HG03378 (cell line): ENCODE measurements around the gene ITGB7.

ENCODE experiments used
- ATAC-seq: cut with Tn5 transposase; IDR thresholded peaks from one replicate; pipeline ENCODE4 v1.9.1; 2021; ENCODE audit warnings: mild to moderate bottlenecking, moderate library complexity; ENCODE audit not compliant: unreplicated experiment

ITGB7 gene

DNA sequence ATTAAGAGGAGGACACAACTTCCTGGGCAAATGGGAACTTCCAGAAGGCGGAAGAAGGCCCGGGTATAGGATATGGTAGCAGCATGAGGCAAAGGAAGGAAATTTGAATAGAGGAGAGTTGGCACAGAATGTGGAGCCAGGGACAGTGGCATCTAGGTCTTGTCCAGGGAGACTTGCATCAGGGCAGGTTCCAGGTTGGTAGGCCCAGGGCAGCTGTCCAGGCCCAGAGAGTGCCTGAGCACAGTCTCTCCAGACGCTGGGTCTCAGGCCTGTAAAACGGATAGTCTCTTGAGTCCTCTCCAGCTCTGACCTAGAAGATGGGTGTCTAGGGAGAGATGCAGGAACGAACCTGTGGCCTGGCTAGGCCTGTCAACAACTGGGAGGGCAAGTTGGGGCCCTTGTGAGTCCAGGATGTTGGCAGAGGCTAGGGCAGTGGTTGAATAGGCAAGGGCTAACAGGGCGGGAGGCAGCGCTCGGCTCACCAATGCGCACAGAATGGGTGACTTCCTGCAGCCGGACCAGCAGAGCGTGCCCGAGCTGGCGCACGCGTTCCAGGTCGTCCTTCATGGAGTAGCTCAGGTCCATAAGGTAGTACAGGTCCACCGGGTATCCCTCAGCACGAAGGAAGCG, 9.9 kb downstream of the ITGB7 start:
- ATAC-seq: no peak

DNA sequence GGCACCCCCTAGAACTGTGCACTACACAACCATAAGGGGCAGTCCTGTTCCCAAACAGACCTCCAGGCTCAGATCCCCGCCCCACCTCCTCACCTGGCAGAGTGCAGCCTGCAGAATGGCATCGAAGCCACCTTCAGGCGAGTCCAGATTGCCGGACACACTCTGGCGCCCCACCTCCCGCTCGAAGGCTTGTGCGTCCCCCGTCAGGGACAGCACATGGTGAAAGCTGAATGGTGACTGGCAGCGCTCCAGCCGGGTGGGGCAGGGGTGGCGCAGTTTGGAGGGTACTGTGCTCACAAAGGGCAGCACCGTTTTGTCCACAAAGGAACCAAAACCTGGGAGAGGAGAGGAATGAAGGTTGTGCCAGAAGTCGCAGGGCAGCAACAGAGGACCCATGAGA, 10.6 kb downstream of the ITGB7 start:
- no peak for ATAC-seq

DNA sequence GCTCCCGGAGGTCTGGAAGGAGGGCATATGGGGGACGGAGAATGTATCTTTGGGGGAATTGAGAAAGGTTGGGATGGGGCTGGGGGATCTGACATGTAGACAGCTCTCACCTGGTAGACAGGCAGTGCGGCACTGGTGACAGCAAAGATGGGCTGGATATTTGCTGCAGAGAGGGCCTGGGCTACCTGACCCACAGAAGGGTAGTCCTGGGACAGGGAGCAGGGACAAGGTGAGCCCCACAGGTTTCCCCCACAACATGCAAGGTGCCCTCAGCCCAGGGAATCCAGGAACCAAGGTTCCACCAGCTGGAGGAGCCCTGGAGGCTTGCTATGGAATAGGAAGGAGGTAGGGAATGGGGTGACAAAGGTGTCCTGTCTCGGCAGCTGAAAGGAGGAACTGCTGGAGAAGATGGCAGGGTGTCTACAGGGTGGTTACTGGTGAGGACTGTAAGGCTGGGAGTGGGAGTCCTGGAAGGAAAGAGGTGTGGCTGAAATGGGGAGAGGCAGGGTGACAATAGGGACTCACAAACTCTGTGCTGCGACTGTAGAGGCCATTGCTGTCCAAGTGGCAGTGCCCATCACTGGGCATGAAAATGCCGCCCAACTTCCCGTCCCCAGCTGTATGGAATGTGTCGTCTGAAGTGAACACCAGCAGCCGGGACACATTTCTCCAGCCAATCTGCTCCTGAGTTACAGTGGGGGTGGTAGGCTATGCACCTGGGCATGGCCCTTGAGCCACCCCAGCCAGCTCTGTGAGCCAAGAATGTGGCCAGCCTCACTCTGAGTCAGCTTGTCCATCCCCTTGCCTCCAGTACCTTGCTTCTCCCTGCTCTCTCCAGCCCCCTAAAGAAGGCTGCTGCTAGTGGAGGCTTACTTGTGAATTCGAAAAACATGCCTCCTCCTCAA, 11.3 kb downstream of the ITGB7 start:
- ATAC-seq: no peak

DNA sequence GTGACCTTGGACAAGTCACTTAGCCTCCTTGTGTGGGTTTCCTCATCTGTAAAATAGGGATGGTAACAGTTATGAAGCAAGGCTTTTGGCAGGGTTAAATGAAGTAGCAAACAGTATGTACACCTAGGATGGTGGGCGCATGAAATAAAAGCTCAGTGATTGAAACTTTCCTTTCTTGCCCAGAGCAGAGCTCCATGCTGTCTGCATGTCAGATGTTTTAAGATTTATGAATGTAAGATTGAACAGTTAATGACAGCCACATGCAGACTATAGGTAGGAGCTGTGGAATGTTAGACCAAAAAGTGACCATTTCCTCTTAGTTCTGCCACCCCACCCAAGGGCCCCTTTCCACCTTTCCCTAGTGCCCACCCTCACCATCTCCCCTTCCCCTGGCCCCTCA, 12.1 kb downstream of the ITGB7 start:
- ATAC-seq: no peak

DNA sequence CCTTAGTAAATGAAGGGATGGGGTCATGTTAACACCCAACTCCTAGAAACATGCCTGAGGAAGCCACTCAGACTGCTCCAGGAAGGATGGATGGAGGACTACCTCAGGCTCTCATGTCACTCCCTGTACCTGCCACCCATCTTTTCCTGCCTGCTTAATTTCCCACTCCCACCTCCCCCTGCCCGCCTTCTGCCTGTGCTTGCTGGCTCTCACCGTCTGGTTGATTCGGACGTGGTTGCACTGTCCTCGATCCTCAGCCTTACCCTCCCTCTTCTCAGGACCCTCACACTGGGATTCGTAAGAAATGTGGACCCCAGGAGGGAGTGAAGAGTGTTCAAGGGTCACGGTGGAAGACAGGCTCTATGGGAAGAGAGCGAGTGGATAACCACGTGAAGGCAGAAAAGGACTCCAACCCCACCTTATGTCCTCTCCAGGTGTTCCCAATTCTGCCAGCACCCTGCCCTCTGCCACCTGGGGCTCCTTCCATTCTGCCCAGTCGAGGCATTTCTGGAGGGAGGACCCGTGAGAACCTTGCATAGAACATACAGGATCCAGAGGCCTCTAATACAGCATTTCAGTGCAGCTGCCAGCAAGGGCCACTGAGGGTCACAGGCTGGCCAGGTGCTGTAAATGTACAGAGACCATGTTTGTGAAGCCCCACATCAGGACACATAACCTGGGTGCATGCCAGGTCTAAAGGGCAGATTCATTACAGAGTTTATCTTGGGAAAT, 12.9 kb downstream of the ITGB7 start:
- no peak for ATAC-seq

DNA sequence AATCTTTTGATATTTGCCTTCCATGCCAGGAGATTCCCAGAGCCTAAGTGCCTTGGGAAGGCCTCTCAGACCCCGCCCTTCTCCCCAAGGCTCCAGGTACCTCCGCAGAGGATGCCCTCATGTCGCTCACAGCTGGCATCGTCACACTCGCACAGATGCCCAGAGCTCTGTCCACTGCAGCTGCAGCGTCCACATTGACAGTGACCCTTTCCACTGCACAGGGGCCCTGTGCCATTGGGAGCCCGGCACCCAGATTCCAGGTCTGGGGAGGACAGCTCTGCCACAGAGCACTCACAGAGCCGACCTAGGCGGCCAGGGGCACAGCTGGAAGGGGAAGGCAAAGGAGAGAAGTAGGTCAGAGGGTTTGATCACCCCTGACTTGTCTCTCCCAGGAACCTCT, 14.0 kb downstream of the ITGB7 start:
- no peak for ATAC-seq

DNA sequence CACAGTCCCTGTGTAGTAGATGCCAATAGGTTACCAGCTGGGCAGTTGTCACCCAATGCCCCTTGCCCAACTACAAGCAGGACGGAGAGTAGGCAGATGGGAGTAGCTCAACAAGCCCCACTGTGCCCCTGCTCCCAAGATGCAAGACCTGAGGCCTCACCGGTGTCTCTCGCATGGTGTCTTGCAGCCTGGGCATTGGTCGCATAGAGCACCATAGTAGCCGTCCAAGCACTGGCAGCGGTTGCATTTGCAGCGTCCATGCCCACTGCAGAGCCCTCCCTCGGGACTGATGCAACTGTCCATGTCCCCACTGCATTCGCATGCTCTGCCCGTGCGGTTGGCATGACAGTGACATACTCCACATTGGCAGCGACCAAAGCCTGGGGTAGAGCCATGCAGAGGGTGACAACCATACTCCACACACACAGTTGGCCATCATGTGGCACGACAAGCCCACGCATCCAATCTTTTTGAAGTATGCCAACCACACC, 14.5 kb downstream of the ITGB7 start:
- no peak for ATAC-seq

DNA sequence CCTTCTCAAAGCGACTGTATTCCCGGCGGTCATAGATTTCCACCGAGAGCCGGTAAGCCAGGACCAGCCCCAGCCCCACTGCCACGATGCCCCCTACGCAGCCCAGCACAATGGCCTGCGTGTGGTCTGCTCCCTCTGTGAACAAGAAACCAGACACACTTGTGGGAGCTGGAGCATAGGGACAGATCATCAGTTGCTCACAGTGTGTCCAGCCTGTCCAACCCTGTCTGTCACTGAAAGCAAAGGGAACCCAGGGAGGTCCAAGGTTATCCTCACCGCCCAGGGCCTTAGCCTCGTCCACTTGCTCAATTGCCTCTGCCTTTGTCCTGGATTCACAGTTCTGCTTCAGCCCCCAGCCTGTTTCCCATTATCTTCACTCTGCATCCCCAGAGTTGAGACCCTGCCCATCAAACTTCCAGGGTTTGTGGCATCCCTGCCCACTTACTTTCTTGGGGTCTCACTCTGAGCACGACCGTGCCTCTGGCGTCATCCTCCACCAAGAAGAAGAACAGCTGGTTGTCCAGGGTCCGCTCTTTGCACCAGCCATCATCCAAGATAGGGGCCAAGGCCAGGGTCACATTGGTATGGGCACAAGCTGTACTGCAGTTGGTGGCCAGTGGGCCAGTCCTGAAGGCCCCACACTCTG, 15.0 kb downstream of the ITGB7 start:
- no peak for ATAC-seq

DNA sequence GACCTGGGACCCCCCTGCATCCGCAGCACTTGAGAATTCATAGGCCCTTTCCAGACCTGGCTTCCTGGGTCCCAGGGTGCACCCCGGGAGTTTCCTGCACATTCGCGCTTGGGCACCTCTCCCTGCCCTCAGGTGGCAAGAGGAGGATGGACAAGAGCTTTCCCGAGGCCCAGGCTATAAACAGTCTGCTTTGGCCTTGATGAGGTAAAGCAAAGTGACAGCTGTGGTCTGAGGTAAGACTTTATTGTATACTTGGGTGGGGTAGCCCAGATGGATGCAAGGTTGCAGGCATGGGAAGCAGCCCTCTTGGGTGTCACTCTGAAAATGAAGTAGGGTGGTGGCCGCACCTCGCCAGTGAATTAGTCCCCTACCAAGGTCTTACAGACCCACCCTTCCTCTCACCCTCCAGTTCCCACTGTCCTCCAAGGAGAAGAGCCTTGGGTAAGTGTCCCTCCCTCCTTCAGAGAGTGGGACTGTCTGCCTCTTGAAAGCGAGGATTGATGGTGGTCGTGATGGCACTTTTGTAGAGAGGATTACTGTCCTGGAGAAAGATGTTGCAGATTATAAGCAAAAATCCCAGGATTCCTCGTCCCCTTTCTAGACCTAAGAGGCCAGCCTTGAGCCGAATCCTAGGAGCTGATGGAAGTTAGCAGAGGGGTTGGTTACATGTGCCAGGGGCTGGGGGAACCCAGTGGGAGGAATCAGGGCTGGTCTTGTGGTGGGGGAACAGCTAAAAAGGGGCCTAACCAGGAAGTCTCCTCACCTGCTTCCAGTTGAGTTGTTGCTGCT, 15.8 kb downstream of the ITGB7 start:
- ATAC-seq: no peak

DNA sequence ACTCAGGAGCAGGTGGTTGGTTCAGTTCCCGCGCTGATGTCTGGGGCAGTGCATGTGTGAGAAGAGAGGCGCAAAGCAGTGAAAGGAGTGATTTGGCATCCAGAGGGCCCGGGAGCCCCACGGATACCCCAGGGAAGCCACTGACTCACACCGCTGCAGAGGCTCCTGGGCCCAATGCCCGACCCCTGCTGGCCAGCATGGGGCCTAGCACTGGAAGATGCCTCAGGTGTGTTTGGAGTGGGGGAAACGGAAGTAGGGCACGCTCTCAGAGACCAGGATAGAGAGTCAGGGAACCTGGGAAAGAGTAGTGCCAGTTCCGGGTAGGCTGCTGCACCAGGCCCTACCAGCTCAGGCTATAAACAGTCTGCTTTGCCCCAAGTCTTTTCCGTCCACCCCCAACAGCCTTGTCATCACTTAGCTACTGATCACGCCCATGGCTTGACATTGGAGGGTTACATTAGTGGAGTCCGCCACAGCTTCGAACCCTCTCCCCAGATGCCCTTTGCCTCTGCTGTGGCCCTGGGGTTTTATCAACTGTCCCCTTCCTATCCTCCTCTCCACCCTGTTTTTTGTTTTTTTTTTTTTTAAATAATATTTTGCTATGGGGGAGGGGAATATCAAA, 16.8 kb downstream of the ITGB7 start:
- ATAC-seq: no peak

DNA sequence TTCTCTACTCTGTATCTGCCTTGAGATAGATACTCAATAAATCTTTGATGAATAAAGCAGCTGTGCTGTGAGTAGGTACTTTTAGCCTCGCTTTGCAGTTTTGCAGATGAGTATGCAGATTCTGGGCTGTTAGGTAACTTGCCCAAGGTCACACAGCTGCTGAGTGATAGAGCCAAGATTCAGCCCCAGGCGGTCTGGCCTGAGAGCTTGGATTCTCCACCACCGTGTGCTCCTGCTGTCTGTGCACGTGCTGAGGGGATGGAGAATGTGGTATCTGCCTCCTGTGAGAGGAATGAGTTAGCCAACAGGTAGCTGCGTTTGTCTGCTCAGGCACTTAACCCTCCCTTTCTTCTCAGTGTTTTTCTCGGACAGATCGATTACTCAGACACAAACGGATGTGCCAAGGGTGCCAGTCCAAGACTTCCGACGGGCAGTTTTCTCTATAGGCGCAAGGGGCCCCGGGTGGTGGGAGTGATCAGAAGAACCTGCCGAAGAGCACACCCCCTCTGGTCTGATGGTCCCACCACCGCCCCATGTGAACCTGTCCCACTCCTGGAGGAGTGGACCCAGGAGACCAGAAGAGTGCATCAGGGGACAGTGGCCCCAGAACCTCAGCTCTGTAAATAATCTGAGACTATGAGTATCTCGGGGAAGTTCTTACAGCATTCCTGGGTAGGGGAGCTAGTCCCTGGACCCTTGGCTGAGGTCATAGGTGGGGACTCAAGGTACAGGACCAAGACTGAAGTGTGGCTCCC, 19.7 kb downstream of the ITGB7 start:
- ATAC-seq: no peak

DNA sequence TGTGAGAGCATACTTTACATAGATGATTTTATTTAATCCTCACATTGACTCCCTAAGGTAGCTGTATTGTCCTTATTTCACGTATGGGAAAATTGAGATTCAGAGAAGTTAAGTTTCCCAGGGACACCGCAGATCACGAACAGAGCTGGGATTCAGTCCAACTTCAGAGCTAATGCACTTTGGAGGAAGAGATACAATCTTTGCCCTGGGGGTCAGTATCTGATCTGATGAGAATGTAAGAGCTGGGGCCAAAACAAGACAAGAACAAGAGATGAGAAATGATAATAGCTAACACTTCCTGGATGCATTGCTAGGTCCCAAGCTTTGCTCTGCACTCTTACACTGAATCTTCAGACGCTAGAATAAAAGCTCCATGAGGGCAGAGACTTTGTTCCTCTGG, 20.3 kb downstream of the ITGB7 start:
- no peak for ATAC-seq

DNA sequence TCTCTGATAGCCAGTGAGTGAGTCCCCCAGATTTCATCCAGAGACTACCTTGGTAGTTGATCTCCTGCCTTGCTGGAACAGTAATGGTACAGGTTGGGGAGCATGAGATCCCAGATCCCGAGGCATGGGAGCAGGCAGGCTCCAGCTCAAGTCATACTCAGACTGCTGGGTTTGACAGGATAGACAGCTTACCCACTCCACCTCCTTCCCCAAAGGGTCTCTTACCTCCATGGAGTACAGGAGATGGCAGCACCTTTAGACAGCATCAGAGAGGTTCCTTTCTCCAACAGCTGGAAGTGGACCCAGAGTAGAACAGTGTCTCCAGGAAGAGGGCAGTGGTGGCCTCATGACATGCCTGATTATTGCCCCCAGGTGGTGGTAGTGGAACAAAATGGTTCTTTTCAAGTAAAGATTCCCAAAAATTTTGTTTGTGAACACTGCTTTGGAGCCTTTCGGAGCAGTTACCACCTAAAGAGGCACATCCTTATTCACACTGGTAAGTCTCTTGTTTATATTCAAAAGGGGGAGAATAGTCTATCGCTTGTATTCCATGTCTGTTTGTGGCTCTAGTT, 21.4 kb downstream of the ITGB7 start:
- no peak for ATAC-seq

DNA sequence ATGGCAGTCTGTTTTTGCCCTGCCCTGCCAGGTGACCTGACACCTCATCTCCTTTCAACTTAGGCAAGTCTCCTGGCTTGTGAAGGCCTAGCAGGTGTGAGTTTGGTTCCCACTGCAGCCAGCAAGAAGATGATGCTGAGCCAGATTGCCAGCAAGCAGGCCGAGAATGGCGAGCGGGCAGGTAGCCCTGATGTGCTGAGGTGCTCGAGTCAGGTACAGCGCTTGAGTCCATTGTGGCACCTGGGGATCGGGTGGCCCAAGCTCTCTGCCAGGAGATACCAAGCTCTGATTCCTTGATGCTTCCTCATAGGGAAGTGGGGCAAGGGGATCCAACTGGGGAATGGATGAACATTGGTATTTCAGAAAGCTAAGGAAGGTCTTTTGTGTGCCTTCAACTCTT, 22.2 kb downstream of the ITGB7 start:
- ATAC-seq: no peak

DNA sequence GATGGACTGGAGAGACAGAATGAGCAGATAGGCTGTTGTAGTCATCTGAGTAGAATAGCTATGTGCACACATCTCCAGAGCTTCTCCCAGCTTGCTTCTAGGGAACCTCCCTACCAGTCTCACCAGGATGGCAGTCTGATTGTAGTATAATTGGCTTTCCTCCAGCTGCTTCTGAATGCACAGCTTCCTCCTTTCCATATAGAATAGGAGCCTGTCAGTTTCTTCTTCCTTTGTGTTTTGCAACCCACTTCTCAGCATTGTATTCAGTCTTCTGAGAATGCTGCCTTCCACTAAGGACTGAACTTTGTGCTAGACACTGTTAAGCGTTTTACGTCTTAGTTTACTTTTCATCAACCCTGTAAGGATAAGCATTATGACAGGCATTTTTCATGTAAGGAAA, 24.1 kb downstream of the ITGB7 start:
- ATAC-seq: no peak

DNA sequence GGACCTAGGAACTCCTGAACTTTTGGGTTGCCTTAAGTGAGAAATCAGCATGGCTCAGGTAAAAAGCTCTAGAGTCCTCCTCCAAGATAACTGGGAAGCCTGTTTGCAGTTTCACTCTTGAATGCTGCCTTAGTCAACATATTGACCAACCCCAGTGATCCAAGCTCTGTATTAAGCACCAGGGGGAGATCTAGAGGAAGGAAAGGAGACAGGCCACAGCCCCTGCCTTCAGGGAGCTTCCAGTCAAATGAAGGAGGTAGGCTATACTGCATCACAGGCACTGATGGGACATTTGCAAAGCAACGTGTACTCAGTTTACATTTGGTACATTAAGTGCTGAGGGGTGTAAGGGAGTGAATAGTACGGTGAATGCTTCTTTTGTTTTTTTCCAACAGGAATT, 25.1 kb downstream of the ITGB7 start:
- ATAC-seq: no peak

DNA sequence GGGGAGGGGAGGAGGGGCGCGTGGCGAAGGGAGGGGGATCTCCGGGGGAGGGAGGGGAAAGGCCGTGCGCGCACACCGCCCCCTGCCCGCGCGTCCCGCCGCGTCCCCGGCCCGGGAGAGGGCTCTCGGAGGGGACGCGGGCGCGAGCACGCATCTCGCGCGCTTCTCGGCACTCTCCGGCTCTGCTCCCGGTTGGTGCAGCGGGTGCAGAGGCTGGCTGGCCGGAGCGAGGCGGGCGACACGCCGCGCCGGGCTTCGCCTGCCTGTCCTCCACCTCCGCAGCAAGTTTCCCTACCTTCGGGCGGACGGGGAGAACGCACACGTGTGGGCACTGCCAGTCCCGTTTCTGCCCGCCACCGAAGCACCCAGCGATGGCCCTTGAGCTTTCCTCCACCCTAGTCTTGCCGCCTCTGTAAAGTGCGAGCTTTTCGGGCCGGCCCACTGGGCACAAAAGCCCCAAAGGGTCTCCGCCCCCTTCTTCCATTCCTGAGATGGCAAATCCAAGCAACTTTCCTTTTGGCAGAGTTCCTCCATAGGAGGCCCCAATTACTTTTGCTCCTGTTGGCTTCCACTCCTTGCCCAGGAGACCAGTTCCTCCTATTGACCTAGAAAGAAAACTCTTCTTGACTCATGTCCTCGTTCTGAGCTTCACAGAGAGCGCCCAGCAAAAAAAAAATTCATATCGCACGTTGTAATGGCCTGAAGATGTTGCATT, 26.0 kb downstream of the ITGB7 start:
- peak; percentile 18 for ATAC-seq

DNA sequence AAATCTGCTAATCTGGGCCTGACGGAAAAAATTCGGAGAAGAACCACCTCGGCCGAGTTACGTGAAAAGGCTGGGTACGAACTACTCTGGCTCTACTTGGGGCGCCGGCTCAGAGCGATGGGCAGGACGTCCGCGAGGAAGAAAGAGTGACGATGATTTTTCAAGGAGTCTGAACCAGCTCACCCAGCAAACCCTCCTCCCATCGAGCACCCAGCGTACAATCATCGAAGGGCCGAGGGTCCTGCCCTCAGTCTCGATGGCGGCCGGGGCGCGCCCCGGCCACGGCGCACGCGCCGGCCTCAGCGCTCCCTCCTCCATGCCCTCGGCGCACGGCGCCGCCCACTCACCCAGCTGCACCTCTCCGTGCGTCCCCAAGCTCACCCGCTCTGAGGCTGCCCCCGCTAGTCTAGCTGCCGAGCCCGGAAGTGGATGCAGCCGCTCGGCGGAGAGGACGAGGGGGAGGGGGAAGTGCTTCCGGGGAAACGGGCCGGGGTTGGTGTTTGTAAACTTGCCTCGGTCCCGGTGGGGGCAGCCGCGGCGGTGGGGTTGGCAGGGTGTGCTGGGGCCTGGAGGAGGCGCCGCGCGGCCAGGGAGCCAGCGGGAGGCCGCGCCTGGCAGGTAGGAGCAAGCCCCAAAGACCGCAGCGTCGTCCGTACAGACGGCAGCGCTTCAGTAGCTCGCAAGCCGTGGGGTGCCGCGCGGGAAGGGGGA, 26.7 kb downstream of the ITGB7 start, which contains the start of the genes CSAD and ZNF740:
Gene CSAD, minus strand, starts transcription at position 706 of the 711 bp plus-strand sequence. CDS start 7,455 bp downstream, outside the sequence.
Gene ZNF740, plus strand, starts transcription at position 503 of the 711 bp plus-strand sequence. CDS start 1,262 bp downstream, outside the sequence.
- ATAC-seq: peak; percentile 71
